HEK293 (cell line): ENCODE measurements around the gene THRSP.

Experiments
- CTCF ChIA-PET: fragments of 350-600 bp; formaldehyde crosslinking; extraction: SDS; loops from one replicate; lab custom pipeline; 2021; ENCODE audit warnings: antibody characterized with exemption; lab: Yijun Ruan, JAX
- POLR2A ChIA-PET: fragments of 300-600 bp; formaldehyde crosslinking; extraction: SDS; loops from one replicate; lab custom pipeline; 2020; ENCODE audit warnings: antibody characterized with exemption, inconsistent platforms; lab: Yijun Ruan, JAX
- H3K27ac ChIP-seq: fragments of 200-500 bp; sonication (Bioruptor generic); 2 replicates; pipeline ENCODE4 v1.5.1; 2014; ENCODE audit warnings: low read depth, low read length, control low read depth, inconsistent platforms; ENCODE audit errors: extremely low read depth
- H3K36me3 ChIP-seq, 2 experiments: fragments of 200-500 bp in 1 of 2; sonication (Bioruptor generic) in 1 of 2; 1 replicate in 1 of 2; 2 replicates in 1 of 2; pipeline ENCODE4 v1.5.1; 2014 to 2017; ENCODE audit warnings: inconsistent platforms in 2 of 2, low read length in 2 of 2; ENCODE audit not compliant: control insufficient read depth in 2 of 2, insufficient read depth in 1 of 2
- H3K4me1 ChIP-seq: fragments of 200-500 bp; sonication (Bioruptor generic); 2 replicates; pipeline ENCODE4 v1.5.1; 2014; ENCODE audit warnings: mild to moderate bottlenecking, low read length, inconsistent platforms; ENCODE audit not compliant: control insufficient read depth, insufficient read depth
- H3K4me3 ChIP-seq: 2 replicates; pipeline ENCODE4 v1.5.1; 2011; ENCODE audit warnings: low read depth, mild to moderate bottlenecking, control low read depth, low read length, moderate library complexity
- H3K9me3 ChIP-seq: fragments of 200-500 bp; sonication (Bioruptor generic); 2 replicates; pipeline ENCODE4 v1.5.1; 2014; ENCODE audit warnings: low read depth, low read length, inconsistent platforms; ENCODE audit not compliant: control insufficient read depth, insufficient read depth
- HOXD13 ChIP-seq: sonication (generic); formaldehyde crosslinking; IDR thresholded peaks from 2 replicates; pipeline ENCODE4 v1.8.0; 2022; ENCODE audit warnings: missing genetic modification reagents, borderline replicate concordance
- KLF10 ChIP-seq: fragments of 450-650 bp; IDR thresholded peaks from 2 replicates; pipeline ENCODE4 v1.5.1; 2018; ENCODE audit warnings: missing biosample characterization, mild to moderate bottlenecking, missing genetic modification characterization
- KLF7 ChIP-seq: fragments of 450-650 bp; formaldehyde crosslinking; IDR thresholded peaks from 2 replicates; pipeline ENCODE4 v1.5.1; 2016; ENCODE audit warnings: missing biosample characterization, missing genetic modification characterization, borderline replicate concordance
- KLF9 ChIP-seq: fragments of 450-650 bp; formaldehyde crosslinking; IDR thresholded peaks from 2 replicates; pipeline ENCODE4 v1.5.1; 2016; ENCODE audit warnings: missing biosample characterization, missing genetic modification characterization, low read depth
- WT1 ChIP-seq: fragments of 450-650 bp; formaldehyde crosslinking; IDR thresholded peaks from 2 replicates; pipeline ENCODE4 v1.5.1; 2016; ENCODE audit warnings: missing biosample characterization, missing genetic modification characterization
- ZNF112 ChIP-seq: fragments of 450-650 bp; formaldehyde crosslinking; IDR thresholded peaks from 2 replicates; pipeline ENCODE4 v1.5.0; 2017; ENCODE audit warnings: missing biosample characterization, missing genetic modification characterization
- ZNF155 ChIP-seq: fragments of 450-650 bp; formaldehyde crosslinking; IDR thresholded peaks from 2 replicates; pipeline ENCODE4 v1.5.1; 2016; ENCODE audit warnings: missing biosample characterization, missing genetic modification characterization
- ZNF175 ChIP-seq: fragments of 450-650 bp; formaldehyde crosslinking; IDR thresholded peaks from 2 replicates; pipeline ENCODE4 v1.5.1; 2016; ENCODE audit warnings: missing biosample characterization, missing genetic modification characterization
- ZNF184 ChIP-seq: fragments of 450-650 bp; IDR thresholded peaks from 2 replicates; pipeline ENCODE4 v1.5.1; 2018; ENCODE audit warnings: missing biosample characterization, mild to moderate bottlenecking, missing genetic modification characterization
- ZNF202 ChIP-seq: fragments of 450-650 bp; formaldehyde crosslinking; IDR thresholded peaks from 2 replicates; pipeline ENCODE4 v1.5.1; 2016; ENCODE audit warnings: missing biosample characterization, missing genetic modification characterization, borderline replicate concordance
- ZNF350 ChIP-seq: fragments of 450-650 bp; formaldehyde crosslinking; IDR thresholded peaks from 2 replicates; pipeline ENCODE4 v1.5.0; 2017; ENCODE audit warnings: missing biosample characterization, mild to moderate bottlenecking, missing genetic modification characterization
- ZNF354C ChIP-seq: fragments of 450-650 bp; formaldehyde crosslinking; IDR thresholded peaks from 2 replicates; pipeline ENCODE4 v1.5.1; 2016; ENCODE audit warnings: missing biosample characterization, missing genetic modification characterization, low read depth, borderline replicate concordance
- ZNF366 ChIP-seq: fragments of 450-650 bp; formaldehyde crosslinking; conservative IDR thresholded peaks from 2 replicates; pipeline ENCODE4 v1.5.1; 2016; ENCODE audit warnings: missing biosample characterization, missing genetic modification characterization
- ZNF37A ChIP-seq: fragments of 450-650 bp; IDR thresholded peaks from 2 replicates; pipeline ENCODE4 v1.5.1; 2018; ENCODE audit warnings: missing biosample characterization, missing genetic modification characterization
- ZNF426 ChIP-seq: fragments of 450-650 bp; formaldehyde crosslinking; IDR thresholded peaks from 2 replicates; pipeline ENCODE4 v1.5.1; 2017; ENCODE audit warnings: missing biosample characterization, missing genetic modification characterization, mild to moderate bottlenecking, inconsistent platforms, moderate library complexity
- ZNF544 ChIP-seq: fragments of 450-650 bp; formaldehyde crosslinking; IDR thresholded peaks from 2 replicates; pipeline ENCODE4 v1.5.0; 2017; ENCODE audit warnings: missing biosample characterization, missing genetic modification characterization
- ZNF558 ChIP-seq: fragments of 450-650 bp; formaldehyde crosslinking; IDR thresholded peaks from 2 replicates; pipeline ENCODE4 v1.5.1; 2016; ENCODE audit warnings: missing biosample characterization, missing genetic modification characterization
- ZNF629 ChIP-seq: fragments of 450-650 bp; formaldehyde crosslinking; IDR thresholded peaks from 2 replicates; pipeline ENCODE4 v1.5.1; 2017; ENCODE audit warnings: missing biosample characterization, missing genetic modification characterization
- ZNF658 ChIP-seq: fragments of 450-650 bp; formaldehyde crosslinking; IDR thresholded peaks from 2 replicates; pipeline ENCODE4; 2016; ENCODE audit warnings: missing biosample characterization, missing genetic modification characterization
- ZNF747 ChIP-seq: fragments of 450-650 bp; formaldehyde crosslinking; IDR thresholded peaks from 2 replicates; pipeline ENCODE4 v1.5.1; 2016; ENCODE audit warnings: missing biosample characterization, missing genetic modification characterization
- ZNF777 ChIP-seq: fragments of 450-650 bp; formaldehyde crosslinking; IDR thresholded peaks from 2 replicates; pipeline ENCODE4 v1.5.1; 2017; ENCODE audit warnings: missing biosample characterization, missing genetic modification characterization, borderline replicate concordance
- ZNF843 ChIP-seq: fragments of 450-650 bp; formaldehyde crosslinking; IDR thresholded peaks from 2 replicates; pipeline ENCODE4 v1.5.1; 2016; ENCODE audit warnings: missing biosample characterization, missing genetic modification characterization
- TF ChIP-seq, protein P1 (sequence below): fragments of 450-650 bp; IDR thresholded peaks from 2 replicates; pipeline ENCODE4 v1.5.1; 2018; ENCODE audit warnings: missing biosample characterization, missing genetic modification characterization
- TF ChIP-seq, protein P2 (sequence below): fragments of 450-650 bp; IDR thresholded peaks from 2 replicates; pipeline ENCODE4 v1.5.1; 2018; ENCODE audit warnings: missing biosample characterization, mild to moderate bottlenecking, missing genetic modification characterization
- TF ChIP-seq, protein P3 (sequence below): fragments of 450-650 bp; formaldehyde crosslinking; IDR thresholded peaks from 2 replicates; pipeline ENCODE4 v1.5.1; 2016; ENCODE audit warnings: missing biosample characterization, missing genetic modification characterization
- TF ChIP-seq, protein P4 (sequence below): fragments of 450-650 bp; formaldehyde crosslinking; IDR thresholded peaks from 2 replicates; pipeline ENCODE4 v1.5.1; 2016; ENCODE audit warnings: missing biosample characterization, missing genetic modification characterization
- TF ChIP-seq, protein P5 (sequence below): fragments of 450-650 bp; formaldehyde crosslinking; IDR thresholded peaks from 2 replicates; pipeline ENCODE4 v1.5.1; 2017; ENCODE audit warnings: missing biosample characterization, missing genetic modification characterization
- TF ChIP-seq, protein P6 (sequence below): fragments of 450-650 bp; formaldehyde crosslinking; IDR thresholded peaks from 2 replicates; pipeline ENCODE4 v1.5.1; 2016; ENCODE audit warnings: missing biosample characterization, missing genetic modification characterization

The THRSP gene

DNA sequence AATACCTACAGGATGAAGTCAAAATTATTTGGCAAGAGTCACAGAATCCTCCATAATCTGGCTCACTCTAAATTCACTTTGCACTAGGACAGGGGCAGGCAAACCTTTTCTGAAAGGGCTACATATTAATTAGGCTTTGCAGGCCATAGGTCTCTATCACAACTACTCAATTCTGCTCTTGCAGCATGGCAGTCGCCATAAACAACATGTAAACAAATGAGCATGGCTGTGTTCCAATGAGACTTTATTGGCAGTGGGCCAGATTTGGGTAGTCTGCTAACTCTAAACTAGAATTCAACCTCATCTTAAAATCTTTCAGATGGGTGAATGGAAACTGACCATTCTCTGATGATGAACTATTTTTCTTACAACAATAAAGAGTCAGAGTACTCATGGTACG, 5.8 kb downstream of the THRSP start:
- POLR2A ChIA-PET, result no interaction called here
- no peak overlapping the region for H3K4me3 ChIP-seq
- H3K4me1 ChIP-seq, result no peaks in the 10 kb centered on the region
- H3K36me3 ChIP-seq, result peaks cover 8 to 51% of the 10 kb centered on the region in 2 experiments
- H3K27ac ChIP-seq, result no peak overlapping the region
- no peaks in the 10 kb centered on the region for H3K9me3 ChIP-seq
- CTCF ChIA-PET, result interaction anchor here (1.7 kb wide), 1 partner anchor 495 kb away, joined by 6 read pairs; no protein-coding TSS in a partner anchor
- TF ChIP-seq ZNF558 (no peak), ZNF777 (tag by site-specific recombination) (no peak), ZNF354C (tag by site-specific recombination) (no peak), ZNF366 (tag by site-specific recombination) (no peak), ZNF747 (tag by site-specific recombination) (no peak), ZNF629 (tag by site-specific recombination) (no peak), ZNF37A (tag by site-specific recombination) (0 out of 2 replicates have a peak, but pooled peaks have one; percentile 43), ZNF175 (tag by site-specific recombination) (no peak), ZNF155 (tag by site-specific recombination) (no peak), ZNF658 (tag by site-specific recombination) (no peak), WT1 (tag by site-specific recombination) (no peak), ZNF843 (tag by site-specific recombination) (no peak), ZNF112 (tag by site-specific recombination) (0 out of 2 replicates have a peak, but pooled peaks have one; percentile 32), KLF9 (no peak), ZNF426 (tag by site-specific recombination) (no peak), ZNF202 (no peak), ZNF350 (tag by site-specific recombination) (peak; percentile 71; the same call in 1 of the 2 replicates), KLF10 (tag by site-specific recombination) (0 out of 2 replicates have a peak, but pooled peaks have one; percentile 38), ZNF544 (tag by site-specific recombination) (no peak), ZNF184 (0 out of 2 replicates have a peak, but pooled peaks have one; percentile 68), HOXD13 (CRISPR knock-in tag) (no peak), KLF7 (tag by site-specific recombination) (no peak)
- TF ChIP-seq, protein P1, sequence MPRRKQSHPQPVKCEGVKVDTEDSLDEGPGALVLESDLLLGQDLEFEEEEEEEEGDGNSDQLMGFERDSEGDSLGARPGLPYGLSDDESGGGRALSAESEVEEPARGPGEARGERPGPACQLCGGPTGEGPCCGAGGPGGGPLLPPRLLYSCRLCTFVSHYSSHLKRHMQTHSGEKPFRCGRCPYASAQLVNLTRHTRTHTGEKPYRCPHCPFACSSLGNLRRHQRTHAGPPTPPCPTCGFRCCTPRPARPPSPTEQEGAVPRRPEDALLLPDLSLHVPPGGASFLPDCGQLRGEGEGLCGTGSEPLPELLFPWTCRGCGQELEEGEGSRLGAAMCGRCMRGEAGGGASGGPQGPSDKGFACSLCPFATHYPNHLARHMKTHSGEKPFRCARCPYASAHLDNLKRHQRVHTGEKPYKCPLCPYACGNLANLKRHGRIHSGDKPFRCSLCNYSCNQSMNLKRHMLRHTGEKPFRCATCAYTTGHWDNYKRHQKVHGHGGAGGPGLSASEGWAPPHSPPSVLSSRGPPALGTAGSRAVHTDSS (tag by site-specific recombination), result no peak
- TF ChIP-seq, protein P2, sequence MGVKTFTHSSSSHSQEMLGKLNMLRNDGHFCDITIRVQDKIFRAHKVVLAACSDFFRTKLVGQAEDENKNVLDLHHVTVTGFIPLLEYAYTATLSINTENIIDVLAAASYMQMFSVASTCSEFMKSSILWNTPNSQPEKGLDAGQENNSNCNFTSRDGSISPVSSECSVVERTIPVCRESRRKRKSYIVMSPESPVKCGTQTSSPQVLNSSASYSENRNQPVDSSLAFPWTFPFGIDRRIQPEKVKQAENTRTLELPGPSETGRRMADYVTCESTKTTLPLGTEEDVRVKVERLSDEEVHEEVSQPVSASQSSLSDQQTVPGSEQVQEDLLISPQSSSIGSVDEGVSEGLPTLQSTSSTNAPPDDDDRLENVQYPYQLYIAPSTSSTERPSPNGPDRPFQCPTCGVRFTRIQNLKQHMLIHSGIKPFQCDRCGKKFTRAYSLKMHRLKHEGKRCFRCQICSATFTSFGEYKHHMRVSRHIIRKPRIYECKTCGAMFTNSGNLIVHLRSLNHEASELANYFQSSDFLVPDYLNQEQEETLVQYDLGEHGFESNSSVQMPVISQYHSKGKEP (tag by site-specific recombination), result peak; percentile 59
- TF ChIP-seq, protein P3, sequence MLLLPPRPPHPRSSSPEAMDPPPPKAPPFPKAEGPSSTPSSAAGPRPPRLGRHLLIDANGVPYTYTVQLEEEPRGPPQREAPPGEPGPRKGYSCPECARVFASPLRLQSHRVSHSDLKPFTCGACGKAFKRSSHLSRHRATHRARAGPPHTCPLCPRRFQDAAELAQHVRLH (tag by site-specific recombination), result no peak
- TF ChIP-seq, protein P4, sequence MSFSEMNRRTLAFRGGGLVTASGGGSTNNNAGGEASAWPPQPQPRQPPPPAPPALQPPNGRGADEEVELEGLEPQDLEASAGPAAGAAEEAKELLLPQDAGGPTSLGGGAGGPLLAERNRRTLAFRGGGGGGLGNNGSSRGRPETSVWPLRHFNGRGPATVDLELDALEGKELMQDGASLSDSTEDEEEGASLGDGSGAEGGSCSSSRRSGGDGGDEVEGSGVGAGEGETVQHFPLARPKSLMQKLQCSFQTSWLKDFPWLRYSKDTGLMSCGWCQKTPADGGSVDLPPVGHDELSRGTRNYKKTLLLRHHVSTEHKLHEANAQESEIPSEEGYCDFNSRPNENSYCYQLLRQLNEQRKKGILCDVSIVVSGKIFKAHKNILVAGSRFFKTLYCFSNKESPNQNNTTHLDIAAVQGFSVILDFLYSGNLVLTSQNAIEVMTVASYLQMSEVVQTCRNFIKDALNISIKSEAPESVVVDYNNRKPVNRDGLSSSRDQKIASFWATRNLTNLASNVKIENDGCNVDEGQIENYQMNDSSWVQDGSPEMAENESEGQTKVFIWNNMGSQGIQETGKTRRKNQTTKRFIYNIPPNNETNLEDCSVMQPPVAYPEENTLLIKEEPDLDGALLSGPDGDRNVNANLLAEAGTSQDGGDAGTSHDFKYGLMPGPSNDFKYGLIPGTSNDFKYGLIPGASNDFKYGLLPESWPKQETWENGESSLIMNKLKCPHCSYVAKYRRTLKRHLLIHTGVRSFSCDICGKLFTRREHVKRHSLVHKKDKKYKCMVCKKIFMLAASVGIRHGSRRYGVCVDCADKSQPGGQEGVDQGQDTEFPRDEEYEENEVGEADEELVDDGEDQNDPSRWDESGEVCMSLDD (tag by site-specific recombination), result no peak
- TF ChIP-seq, protein P5, sequence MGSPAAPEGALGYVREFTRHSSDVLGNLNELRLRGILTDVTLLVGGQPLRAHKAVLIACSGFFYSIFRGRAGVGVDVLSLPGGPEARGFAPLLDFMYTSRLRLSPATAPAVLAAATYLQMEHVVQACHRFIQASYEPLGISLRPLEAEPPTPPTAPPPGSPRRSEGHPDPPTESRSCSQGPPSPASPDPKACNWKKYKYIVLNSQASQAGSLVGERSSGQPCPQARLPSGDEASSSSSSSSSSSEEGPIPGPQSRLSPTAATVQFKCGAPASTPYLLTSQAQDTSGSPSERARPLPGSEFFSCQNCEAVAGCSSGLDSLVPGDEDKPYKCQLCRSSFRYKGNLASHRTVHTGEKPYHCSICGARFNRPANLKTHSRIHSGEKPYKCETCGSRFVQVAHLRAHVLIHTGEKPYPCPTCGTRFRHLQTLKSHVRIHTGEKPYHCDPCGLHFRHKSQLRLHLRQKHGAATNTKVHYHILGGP (tag by site-specific recombination), result 0 out of 2 replicates have a peak, but pooled peaks have one; percentile 19
- TF ChIP-seq, protein P6, sequence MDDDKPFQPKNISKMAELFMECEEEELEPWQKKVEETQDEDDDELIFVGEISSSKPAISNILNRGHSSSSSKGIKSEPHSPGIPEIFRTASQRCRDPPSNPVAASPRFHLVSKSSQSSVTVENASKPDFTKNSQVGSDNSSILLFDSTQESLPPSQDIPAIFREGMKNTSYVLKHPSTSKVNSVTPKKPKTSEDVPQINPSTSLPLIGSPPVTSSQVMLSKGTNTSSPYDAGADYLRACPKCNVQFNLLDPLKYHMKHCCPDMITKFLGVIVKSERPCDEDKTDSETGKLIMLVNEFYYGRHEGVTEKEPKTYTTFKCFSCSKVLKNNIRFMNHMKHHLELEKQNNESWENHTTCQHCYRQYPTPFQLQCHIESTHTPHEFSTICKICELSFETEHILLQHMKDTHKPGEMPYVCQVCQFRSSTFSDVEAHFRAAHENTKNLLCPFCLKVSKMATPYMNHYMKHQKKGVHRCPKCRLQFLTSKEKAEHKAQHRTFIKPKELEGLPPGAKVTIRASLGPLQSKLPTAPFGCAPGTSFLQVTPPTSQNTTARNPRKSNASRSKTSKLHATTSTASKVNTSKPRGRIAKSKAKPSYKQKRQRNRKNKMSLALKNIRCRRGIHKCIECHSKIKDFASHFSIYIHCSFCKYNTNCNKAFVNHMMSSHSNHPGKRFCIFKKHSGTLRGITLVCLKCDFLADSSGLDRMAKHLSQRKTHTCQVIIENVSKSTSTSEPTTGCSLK (tag by site-specific recombination), result no peak
